ENCODE data around the gene QPCTL. TPM values are rescaled to one million over a fixed set of nuclear protein-coding genes. Genes with fewer than 3 reads are reported as not detected.
"Not testable (repeated sequence)": the region's sequence is repeated elsewhere in the genome, so short reads cannot be mapped to it uniquely, and the experiment has no call there.

Gene QPCTL
- polyA plus RNA-seq, 1 donor: 9.6 TPM

DNA sequence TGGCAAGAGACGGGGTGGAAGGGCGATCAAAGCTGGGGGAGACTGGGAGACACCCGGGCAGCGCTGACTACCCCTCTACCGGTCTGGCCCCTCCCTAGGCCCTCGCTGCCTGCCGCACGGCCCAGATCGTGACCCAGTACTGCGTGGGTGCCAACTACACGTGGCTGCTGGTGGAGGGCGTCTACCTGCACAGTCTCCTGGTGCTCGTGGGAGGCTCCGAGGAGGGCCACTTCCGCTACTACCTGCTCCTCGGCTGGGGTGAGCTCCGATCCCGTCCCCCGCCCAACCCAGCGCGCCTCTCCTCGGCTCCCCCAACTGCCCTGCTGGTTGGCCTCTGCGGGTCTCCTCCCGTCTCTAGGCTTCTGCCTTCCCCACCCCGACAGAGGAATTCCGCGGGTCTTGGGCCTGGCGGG lies 15.6 kb upstream of the QPCTL start:
- DNase-seq: no peak

- DNase-seq: peak; percentile 80
Measured at GRCh38 chr19:45677351-45678230, 14.9 kb upstream of the QPCTL start.

GRCh38 chr19:45681391-45682015 lies 11.0 kb upstream of the QPCTL start:
- DNase-seq: peak; percentile 80

GRCh38 chr19:45682117-45682516 lies 10.3 kb upstream of the QPCTL start:
- DNase-seq: no peak

- no peak for DNase-seq
Measured at GRCh38 chr19:45682908-45683307, 9.6 kb upstream of the QPCTL start.

- not testable (repeated sequence) for DNase-seq
Measured at GRCh38 chr19:45685045-45685444, 7.4 kb upstream of the QPCTL start.

DNA sequence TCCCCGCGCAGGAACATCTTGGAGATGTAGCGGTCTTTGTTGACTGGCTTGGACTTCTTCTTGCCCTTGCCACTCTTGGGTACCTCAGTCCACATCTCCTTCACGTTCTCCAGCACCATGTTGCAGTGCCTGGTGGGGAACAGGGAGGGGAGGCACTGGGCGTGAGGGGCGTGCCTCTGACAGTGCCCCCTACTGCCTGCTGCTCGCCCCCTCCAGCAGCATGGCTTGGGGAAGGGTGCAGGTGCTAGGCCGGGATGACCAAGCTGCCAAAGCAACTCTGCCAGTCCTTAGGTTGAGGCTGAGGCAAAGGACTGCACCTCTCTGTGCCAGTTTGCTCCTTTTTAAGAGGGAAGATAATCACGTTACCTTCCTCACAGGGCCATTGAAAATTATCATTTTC lies 4.9 kb upstream of the QPCTL start:
- no peak for DNase-seq

DNA sequence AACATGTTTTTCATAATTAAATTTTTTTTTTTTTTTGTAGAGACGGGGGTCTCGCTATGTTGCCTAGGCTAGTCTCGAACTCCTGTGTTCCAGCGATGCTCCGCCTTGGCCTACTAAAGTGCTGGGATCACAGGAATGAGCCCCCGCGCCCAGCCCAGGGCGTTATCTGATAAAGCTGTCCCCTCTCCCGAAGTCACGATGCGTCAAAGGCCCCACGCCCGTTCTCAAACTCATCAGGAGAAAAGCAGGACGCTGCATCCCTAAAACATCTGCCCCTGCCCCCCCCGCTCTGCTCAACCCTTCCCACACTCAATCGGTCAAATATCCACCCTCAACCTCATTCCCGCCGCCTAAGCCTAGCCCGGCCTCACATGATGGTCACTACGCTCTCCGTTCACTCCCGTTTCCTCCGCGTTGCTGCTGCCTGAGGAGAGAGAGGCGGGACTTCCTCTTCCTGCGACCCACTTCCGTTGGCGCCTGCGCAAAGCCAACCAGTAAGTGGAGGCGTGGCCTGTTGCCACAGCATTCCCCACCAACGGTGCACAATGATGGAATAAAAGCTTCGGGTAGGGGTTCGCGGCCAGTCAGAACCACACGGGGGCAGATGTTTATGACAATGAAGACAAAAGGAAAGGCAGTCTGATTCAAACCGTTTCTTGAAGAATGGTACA lies 815 bp upstream of the QPCTL start, which contains the start of gene SNRPD2:
Gene SNRPD2, minus strand, starts transcription at position 438 of the 671 bp plus-strand sequence. Its CDS starts 65 bp downstream, at position 373.
- peak; percentile 96 for DNase-seq

DNA sequence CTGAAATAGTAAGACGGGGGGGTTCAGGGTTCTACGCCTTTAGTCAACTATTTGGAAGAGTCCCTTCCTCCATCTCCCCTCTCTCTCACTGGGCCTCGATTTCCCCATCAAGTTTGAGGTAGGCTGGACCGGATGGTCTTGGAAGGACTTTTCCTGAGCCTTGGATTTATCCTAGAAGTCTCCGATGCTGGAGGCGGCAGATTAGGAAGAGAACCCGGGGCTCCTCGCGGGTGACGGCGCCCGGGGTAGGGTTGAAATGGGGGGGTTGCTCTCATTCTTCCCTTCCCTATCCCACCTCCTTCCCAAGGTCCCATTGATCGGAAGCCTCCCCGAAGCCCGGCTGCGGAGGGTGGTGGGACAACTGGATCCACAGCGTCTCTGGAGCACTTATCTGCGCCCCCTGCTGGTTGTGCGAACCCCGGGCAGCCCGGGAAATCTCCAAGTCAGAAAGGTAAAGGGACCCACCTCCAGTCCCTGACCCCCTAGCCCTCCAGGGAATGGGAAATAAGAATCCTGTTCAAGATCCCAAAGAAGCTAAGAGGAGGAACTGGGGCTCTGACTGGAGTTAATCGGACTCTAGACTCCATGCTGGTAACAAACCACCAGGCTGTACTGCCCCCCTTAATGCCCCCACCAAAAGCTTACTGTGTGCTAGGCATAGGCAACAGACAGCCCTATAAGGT lies 781 bp downstream of the QPCTL start:
- DNase-seq: peak; percentile 74

- DNase-seq: no peak
Measured at GRCh38 chr19:45701676-45702075, 9.2 kb downstream of the QPCTL start.

DNA sequence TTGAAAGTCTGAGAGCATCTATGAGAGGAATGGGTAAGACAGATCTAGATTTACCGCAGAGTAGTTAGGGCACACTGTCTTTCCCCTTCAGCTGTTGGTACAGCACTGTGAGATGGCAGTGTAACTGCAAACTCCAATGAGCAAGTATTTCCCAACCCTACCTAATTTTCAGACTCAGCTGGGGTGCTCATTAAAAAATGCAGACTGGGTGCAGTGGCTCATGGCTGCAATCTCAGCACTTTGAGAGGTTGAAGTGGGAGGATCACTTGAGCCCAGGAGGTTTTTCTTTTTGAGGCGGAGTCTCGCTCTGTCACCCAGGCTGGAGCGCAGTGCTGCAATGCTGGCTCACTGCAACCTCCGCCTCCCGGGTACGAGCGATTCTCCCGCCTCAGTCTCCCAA lies 12.6 kb downstream of the QPCTL start:
- DNase-seq: no peak

- no peak for DNase-seq
Measured at GRCh38 chr19:45705710-45706415, 13.4 kb downstream of the QPCTL start.

DNA sequence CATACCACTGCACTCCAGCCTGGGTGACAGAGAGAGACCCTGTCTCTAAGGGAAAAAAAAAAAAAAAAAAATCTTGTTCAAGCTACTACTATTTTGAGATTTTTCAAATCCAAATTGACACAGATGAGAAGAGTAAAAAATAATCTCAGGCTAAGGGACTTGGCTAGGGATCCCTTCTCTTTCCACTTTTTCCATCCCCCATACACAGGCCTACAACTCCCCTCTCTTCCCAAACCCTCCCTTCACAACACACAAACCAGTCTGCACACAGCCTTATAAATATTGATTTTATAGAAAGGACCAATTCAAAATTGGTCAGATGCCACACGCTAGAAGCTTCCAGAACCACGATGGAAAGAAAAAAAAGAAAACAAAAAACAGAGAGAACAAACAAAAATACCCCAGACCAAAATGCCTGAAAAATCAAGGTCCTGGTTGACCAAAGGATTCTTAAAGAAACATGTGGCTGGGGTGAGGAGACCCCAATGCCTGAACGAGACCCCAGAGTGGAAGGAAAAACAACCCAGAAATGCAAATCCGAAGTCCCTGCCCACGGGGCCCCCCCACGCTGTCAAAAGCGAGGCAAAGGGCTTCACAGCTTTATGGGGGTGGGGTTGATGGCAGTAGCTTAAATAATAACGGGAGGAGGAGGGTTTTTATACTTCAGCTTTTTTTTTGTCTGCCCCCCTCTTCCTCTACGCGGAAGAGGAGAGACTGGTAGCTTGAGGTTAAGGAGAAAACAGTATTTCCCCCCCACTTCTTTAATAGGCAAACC lies 18.1 kb downstream of the QPCTL start:
- DNase-seq: no peak

DNA sequence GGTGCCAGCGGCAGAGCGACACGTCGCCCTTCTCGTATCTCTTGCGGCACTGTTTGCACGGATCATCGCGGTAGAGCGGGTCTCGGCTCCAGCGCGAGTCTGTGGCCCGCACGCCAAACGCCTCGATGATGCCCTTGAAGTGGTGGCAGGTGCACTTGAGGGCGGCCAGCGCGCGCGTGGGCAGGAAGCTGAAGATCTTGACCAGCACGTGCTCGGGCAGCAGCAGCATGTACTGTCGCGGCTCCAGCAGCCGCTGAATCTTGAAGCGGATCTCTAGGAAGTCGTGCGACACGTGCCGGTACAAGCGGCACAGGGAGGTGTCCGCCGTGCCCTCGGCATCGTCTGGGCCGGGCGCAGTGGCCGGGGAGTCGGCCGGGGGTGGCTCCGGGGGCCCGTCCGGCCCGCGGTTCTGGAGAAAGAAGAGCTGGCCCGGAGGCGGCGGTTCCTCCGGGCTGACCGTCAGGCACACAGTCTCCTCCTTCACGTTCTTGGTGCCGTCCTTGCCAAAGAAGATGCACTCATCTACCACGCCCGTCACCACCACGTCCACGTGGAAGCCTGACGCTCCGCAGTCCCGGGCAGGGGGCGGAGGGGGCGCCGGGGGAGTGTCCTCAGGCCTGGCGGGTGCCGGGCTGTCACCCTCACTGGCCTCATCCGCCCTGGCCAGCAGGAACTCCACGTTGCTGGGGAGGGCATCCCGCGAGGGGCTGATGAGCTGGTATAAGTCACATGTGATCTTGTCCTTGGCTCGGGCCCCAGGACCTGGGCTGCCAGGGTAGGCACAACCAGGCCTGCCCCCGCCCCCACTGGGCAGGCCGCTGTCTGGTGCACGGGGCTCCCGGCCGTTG lies 19.6 kb downstream of the QPCTL start:
- DNase-seq: no peak

- DNase-seq: no peak
Measured at GRCh38 chr19:45712699-45713067, 20.2 kb downstream of the QPCTL start.

DNA sequence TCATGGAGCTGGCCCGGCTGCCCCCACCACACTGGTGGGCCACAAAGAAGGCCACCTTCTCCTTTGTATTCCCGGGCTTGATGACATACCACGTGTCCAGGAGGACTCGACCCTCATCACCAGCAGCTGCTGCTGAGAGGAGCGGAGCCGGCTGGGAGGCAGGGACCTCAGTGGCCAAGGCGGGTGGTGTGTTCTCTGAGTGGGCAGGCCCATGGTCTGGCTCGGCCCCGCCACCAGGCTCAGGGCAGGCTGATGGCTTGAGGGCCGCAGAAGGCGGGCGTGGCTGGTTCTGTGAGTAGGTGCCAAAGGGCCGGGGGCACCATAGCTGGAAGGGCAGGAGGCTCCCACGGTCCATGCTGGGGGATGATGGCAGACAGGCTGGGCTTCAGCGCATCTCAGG lies 20.7 kb downstream of the QPCTL start:
- no peak for DNase-seq

GRCh38 chr19:45715139-45715538 lies 22.7 kb downstream of the QPCTL start:
- DNase-seq: no peak

- no peak for DNase-seq
Measured at GRCh38 chr19:45716359-45717130, 24.1 kb downstream of the QPCTL start.

Data from left kidney (tissue), 2 donors.